Fibroblast of the aortic adventitia (primary cell): ENCODE measurements around the gene PDILT. TPM values are rescaled to one million over a fixed set of nuclear protein-coding genes. Genes with fewer than 3 reads are reported as not detected.

ENCODE experiments used
- DNase-seq: peaks from one replicate; pipeline ENCODE4 v3.0.0-alpha.2; 2010; ENCODE audit warnings: low read depth
- H3K4me3 ChIP-seq: 2 replicates; pipeline ENCODE4 v1.5.1; 2011; ENCODE audit warnings: low read depth, mild to moderate bottlenecking, control low read depth, low read length, moderate library complexity
- total RNA-seq: library from RNA; depleted of rRNA; stranded (reverse); fragments of >200 nt; gene quantifications from 2 replicates; pipeline ENCODE4 v1.2.3, GENCODE V29; 2012; ENCODE audit warnings: low replicate concordance
- TF ChIP-seq, protein P1 (sequence below): IDR thresholded peaks from 2 replicates; pipeline ENCODE4 v1.5.1; 2011; ENCODE audit warnings: mild to moderate bottlenecking, low read length, control low read depth, inconsistent platforms; ENCODE audit not compliant: insufficient read depth

The PDILT gene
- total RNA-seq, 1 donor: not detected

DNA sequence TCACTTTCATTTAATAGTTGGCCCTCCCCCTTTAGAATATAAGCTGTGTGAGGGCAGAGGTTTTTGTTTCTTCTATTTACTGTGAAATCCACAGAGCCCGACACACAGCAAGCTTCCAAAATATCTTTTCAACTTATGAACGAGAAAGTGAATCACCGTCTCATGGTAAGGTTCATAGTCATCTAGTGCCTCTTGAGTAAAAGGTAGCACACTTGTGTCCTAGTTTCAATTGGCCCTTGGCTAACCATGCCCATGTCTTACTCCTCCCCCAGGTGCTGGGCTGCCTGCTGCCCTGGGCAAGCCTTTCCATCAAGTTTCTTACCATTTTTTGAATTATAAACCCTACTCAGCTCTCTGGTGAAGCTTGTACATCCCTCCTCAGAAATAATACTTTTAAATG is 64.8 kb downstream of the PDILT start:
- TF ChIP-seq, protein P1, sequence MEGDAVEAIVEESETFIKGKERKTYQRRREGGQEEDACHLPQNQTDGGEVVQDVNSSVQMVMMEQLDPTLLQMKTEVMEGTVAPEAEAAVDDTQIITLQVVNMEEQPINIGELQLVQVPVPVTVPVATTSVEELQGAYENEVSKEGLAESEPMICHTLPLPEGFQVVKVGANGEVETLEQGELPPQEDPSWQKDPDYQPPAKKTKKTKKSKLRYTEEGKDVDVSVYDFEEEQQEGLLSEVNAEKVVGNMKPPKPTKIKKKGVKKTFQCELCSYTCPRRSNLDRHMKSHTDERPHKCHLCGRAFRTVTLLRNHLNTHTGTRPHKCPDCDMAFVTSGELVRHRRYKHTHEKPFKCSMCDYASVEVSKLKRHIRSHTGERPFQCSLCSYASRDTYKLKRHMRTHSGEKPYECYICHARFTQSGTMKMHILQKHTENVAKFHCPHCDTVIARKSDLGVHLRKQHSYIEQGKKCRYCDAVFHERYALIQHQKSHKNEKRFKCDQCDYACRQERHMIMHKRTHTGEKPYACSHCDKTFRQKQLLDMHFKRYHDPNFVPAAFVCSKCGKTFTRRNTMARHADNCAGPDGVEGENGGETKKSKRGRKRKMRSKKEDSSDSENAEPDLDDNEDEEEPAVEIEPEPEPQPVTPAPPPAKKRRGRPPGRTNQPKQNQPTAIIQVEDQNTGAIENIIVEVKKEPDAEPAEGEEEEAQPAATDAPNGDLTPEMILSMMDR: no peak
- no peak overlapping the region for H3K4me3 ChIP-seq
- DNase-seq: no peak

DNA sequence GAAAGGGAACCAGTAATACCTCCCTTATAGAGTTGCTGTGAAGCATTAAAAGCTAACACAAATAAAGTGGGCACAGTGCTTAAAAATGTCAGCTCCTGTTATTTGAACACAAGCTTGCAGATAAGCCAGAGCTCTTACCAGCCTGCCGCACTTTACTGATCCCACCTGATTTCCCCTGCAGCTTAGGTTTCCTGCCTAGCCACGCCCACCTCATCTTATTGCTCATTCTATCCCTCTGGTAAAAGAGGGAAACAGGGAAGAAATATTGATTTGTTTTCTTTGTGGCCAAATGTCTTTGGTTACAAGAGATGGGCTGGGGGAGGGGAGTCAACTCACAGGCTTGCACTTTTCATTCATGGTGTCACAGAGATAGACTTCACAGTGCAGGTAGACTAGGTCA is 67.6 kb downstream of the PDILT start:
- no peak for DNase-seq
- TF ChIP-seq, protein P1: no peak

DNA sequence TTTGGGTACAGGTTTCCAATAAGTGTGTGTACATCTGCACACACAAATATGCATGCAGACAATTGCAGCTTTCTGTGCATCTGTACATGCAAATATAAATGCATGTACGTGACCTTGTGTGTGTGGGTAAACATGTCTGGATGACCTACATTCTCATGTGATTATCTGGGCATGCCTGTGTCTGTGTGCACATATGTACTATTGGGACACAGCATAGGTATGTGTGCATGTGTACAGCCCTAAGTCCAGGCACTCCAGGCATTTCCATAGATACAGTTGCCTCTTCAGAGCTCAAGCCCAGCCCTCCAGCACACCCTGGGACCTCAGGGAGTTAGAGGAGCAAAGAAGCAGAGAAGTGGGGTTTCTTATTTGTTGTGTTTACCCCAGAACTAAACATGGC is 70.1 kb downstream of the PDILT start:
- TF ChIP-seq, protein P1: no peak
- no peak for DNase-seq
- no peak overlapping the region for H3K4me3 ChIP-seq

More for the DNA sequence above, 67.6 kb downstream of the PDILT start:
- no peak overlapping the region for H3K4me3 ChIP-seq

DNA sequence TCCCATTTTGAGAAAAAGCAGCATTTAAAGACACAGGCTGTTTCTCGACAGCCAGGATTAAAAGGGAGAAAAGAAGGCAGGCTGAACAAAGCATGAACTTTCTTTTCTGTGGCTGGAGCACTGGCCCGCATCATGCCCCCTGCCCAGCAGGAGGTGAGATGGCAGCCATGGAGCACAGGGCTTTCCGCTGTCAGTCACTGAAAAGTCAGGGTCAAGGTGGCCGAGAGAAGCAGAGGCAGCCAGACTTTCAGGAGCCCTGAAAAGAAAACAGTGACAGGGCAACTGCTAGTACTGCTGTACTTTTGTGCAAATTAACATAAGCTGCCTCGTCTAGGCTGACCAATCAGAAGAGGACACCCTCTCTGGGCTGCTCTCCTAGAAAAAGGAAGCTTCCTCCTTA is 71.4 kb downstream of the PDILT start:
- no peak for DNase-seq
- no peak overlapping the region for H3K4me3 ChIP-seq
- TF ChIP-seq, protein P1: no peak

DNA sequence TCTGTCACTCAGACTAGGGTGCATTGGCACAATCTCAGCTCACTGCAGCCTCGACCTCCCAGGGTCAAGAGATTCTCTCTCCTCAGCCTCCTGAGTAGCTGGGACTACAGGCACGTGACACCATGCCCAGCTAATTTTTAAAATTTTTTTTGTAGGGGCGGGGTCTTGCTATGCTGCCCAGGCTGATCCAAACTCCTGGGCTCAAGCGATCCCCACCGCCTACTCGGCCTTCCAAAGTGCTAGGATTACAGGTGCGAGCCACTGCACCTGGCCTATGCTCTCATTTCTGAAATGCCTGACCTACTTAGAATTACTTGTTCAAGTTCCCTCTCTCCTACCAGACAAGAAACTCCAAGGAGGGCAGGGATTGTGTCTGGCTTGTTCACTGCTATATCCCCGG is 72.1 kb downstream of the PDILT start:
- no peak overlapping the region for H3K4me3 ChIP-seq
- TF ChIP-seq, protein P1: no peak
- no peak for DNase-seq

DNA sequence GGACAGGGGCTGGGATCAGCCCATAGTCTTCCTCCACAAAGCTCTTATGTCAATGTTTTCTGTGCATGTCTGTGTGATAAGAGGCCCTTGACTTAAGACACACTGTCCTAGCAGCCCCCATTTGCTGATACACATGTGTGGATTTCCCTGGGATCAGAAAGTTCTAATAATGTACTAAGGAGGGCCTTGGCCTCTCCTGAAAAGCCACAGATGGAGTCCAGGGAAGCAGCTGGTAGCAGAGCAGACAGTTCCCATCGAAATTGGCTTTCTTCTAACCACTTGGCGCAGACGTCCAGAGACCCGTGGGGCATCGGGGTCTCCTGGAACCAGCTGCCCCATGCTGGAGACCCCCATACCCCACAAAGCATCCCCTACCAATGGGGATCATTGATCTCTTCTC is 72.9 kb downstream of the PDILT start:
- no peak for DNase-seq
- H3K4me3 ChIP-seq: no peak overlapping the region
- TF ChIP-seq, protein P1: no peak

DNA sequence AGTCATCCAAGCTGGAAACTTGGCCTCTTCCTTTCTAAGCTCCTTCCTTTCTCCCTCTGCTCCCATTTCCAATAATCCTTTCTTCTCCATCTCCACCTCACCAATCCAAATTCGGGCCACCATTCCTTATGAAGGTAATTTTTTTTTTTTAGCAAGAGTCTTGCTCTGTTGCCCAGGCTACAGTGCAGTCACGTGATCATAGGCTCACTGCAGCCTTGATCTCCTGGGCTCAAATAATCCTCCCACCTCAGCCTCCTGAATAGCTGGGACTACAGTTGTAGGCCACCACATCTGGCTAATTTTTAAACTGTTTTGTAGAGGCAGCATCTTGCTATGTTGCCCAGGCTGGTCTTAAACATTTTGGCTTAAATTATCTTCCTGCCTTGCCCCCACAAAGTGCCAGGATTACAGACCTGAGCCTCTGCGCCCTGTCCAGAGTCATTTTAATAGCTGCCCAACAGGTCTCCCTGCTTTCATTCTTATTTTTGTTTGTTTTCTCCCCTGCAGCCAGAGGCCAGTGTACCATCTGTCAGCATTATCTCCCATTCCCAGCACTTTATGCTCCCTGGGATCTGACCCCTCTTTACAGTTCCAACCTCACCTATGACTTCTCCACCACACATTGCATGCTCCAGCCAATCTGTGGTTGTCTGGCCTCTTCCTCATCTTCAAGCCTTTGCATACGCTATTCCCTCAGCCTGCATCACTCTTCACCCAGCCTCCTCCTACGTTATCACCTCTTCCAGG is 75.0 kb downstream of the PDILT start:
- H3K4me3 ChIP-seq: no peak overlapping the region
- DNase-seq: no peak
- TF ChIP-seq, protein P1: no peak
